OCI-LY7 (cell line): ENCODE measurements around the gene PCDH18. TPM values are rescaled to one million over a fixed set of nuclear protein-coding genes. Genes with fewer than 3 reads are reported as not detected.

Source experiments
- BruUV-seq: library from RNA; stranded (reverse); fragments of 400-500 nt; replicated peaks from 2 replicates; lab custom pipeline; 2021; lab: Mats Ljungman, UMichigan
- CTCF ChIA-PET: fragments of 300-600 bp; sonication (Branson Sonifier 250); formaldehyde crosslinking; loops from one replicate; lab custom pipeline; 2022; ENCODE audit warnings: antibody characterized with exemption; ENCODE audit not compliant: unreplicated experiment; lab: Charles Lee
- POLR2A ChIA-PET: fragments of 300-600 bp; sonication (Branson Sonifier 250); formaldehyde crosslinking; loops from one replicate; lab custom pipeline; 2022; ENCODE audit warnings: antibody characterized with exemption; lab: Charles Lee
- DNase-seq: peaks from one replicate; pipeline ENCODE4 v3.0.0-alpha.2; 2015; ENCODE audit warnings: low spot score
- H2AFZ ChIP-seq: fragments of 200-600 bp; sonication (generic), shearing (Covaris generic); 2 replicates; pipeline ENCODE4 v1.6.1; 2014; ENCODE audit warnings: mild to moderate bottlenecking, antibody characterized with exemption, low read length, moderate library complexity
- H3K27ac ChIP-seq: fragments of 200-600 bp; sonication (generic); 2 replicates; pipeline ENCODE4 v1.5.1; 2014; ENCODE audit warnings: mixed run types, low read depth, mild to moderate bottlenecking, moderate library complexity, low read length, inconsistent platforms; ENCODE audit not compliant: poor library complexity, severe bottlenecking
- H3K36me3 ChIP-seq: fragments of 200-600 bp; sonication (generic); 2 replicates; pipeline ENCODE4 v1.6.1; 2014; ENCODE audit warnings: mild to moderate bottlenecking, antibody characterized with exemption, low read length, moderate library complexity, mixed read lengths; ENCODE audit not compliant: insufficient read depth
- H3K4me1 ChIP-seq: fragments of 200-600 bp; sonication (generic); 2 replicates; pipeline ENCODE4 v1.5.1; 2014; ENCODE audit warnings: mild to moderate bottlenecking, low read length; ENCODE audit not compliant: insufficient read depth, poor library complexity, severe bottlenecking
- H3K4me2 ChIP-seq: fragments of 200-600 bp; sonication (generic); 2 replicates; pipeline ENCODE4 v1.6.1; 2014; ENCODE audit warnings: mild to moderate bottlenecking, low read length
- H3K4me3 ChIP-seq: fragments of 200-600 bp; sonication (generic); 2 replicates; pipeline ENCODE4 v1.5.1; 2014; ENCODE audit warnings: mild to moderate bottlenecking, low read depth, low read length; ENCODE audit not compliant: poor library complexity, severe bottlenecking
- H3K79me2 ChIP-seq: fragments of 200-600 bp; sonication (generic); 2 replicates; pipeline ENCODE4 v1.6.1; 2016; ENCODE audit warnings: low read depth, mild to moderate bottlenecking, low read length, moderate library complexity, mixed read lengths; ENCODE audit not compliant: insufficient read depth
- H3K9me2 ChIP-seq: fragments of 200-600 bp; sonication (generic); 2 replicates; pipeline ENCODE4 v1.6.1; 2016; ENCODE audit warnings: mild to moderate bottlenecking, low read length, mixed read lengths; ENCODE audit not compliant: insufficient read depth
- H3K9me3 ChIP-seq: fragments of 200-600 bp; sonication (generic); 2 replicates; pipeline ENCODE4 v1.6.1; 2014; ENCODE audit warnings: mild to moderate bottlenecking, mixed run types, low read length, mixed read lengths
- H4K20me1 ChIP-seq: fragments of 200-600 bp; sonication (generic); 2 replicates; pipeline ENCODE4 v1.6.1; 2014; ENCODE audit warnings: mild to moderate bottlenecking, antibody characterized with exemption, low read length, moderate library complexity, mixed read lengths; ENCODE audit not compliant: insufficient read depth
- CTCF ChIP-seq: fragments of 200-600 bp; sonication (generic); conservative IDR thresholded peaks from 2 replicates; pipeline ENCODE4 v1.5.1; 2014; ENCODE audit warnings: mild to moderate bottlenecking, antibody characterized with exemption, low read length, moderate library complexity, mixed read lengths
- EZH2phosphoT487 ChIP-seq: fragments of 200-600 bp; sonication (generic); IDR thresholded peaks from 2 replicates; pipeline ENCODE4 v1.6.1; 2018; ENCODE audit warnings: low read depth, borderline replicate concordance, mild to moderate bottlenecking, mixed run types, antibody characterized with exemption, low read length, moderate library complexity, mixed read lengths
- intact Hi-C: fragments of 100-400 bp; cut with micrococcal nuclease; formaldehyde crosslinking; loops from one replicate; pipeline ENCODE4 v1.10.0; 2022; ENCODE audit not compliant: unreplicated experiment
- total RNA-seq, 2 experiments: library from RNA; depleted of rRNA in 1 of 2; stranded (reverse); fragments of >200 nt in 1 of 2; shearing (Covaris generic) in 1 of 2; gene quantifications; 2 replicates each; pipeline ENCODE4 v1.2.3, GENCODE V29; 2014 to 2022

The PCDH18 gene
- total RNA-seq, 2 experiments from 2014 or later, result not detected

- ChIA-PET POLR2A (interaction anchor here (0.7 kb wide), 2 partner anchors 24 to 380 kb away, joined by 3 to 4 read pairs; no protein-coding TSS in a partner anchor), CTCF (no interaction called here)
- Histone ChIP-seq H4K20me1 (no peaks in the 10 kb centered on the region), H3K4me2 (no peak overlapping the region), H3K4me3 (no peak overlapping the region), H3K4me1 (no peaks in the 10 kb centered on the region), H3K9me3 (no peaks in the 10 kb centered on the region), H3K36me3 (no peaks in the 10 kb centered on the region), H3K9me2 (no peaks in the 10 kb centered on the region), H3K79me2 (no peaks in the 10 kb centered on the region), H2AFZ (no peak overlapping the region), H3K27ac (no peak overlapping the region)
- TF ChIP-seq EZH2phosphoT487, result no peak
- no peak for TF ChIP-seq CTCF
- BruUV-seq, result no TSS peak
- DNase-seq, result no peak
- intact Hi-C loops, result no loop called here
These were observed 10.9 kb upstream of the PCDH18 start for GRCh38 chr4:137543198-137543597.

GRCh38 chr4:137541876-137542646 lies 9.8 kb upstream of the PCDH18 start:
- H3K36me3 ChIP-seq, result no peaks in the 10 kb centered on the region
- TF ChIP-seq EZH2phosphoT487, result no peak
- no peak for TF ChIP-seq CTCF
- no TSS peak for BruUV-seq
- H3K27ac ChIP-seq, result no peak overlapping the region
- no peaks in the 10 kb centered on the region for H3K4me1 ChIP-seq
- H3K9me3 ChIP-seq, result no peaks in the 10 kb centered on the region
- no peak overlapping the region for H3K4me2 ChIP-seq
- CTCF ChIA-PET, result no interaction called here
- no peak overlapping the region for H2AFZ ChIP-seq
- H3K4me3 ChIP-seq, result no peak overlapping the region
- H4K20me1 ChIP-seq, result no peaks in the 10 kb centered on the region
- DNase-seq, result no peak
- H3K9me2 ChIP-seq, result no peaks in the 10 kb centered on the region
- POLR2A ChIA-PET, result no interaction called here
- intact Hi-C loops, result no loop called here
- H3K79me2 ChIP-seq, result no peaks in the 10 kb centered on the region

- H3K9me3 ChIP-seq, result no peaks in the 10 kb centered on the region
- H3K4me3 ChIP-seq, result no peak overlapping the region
- intact Hi-C loops, result no loop called here
- TF ChIP-seq CTCF, result no peak
- TF ChIP-seq EZH2phosphoT487, result no peak
- H3K27ac ChIP-seq, result no peak overlapping the region
- no TSS peak for BruUV-seq
- no peak overlapping the region for H3K4me2 ChIP-seq
- H3K79me2 ChIP-seq, result no peaks in the 10 kb centered on the region
- CTCF ChIA-PET, result no interaction called here
- H3K36me3 ChIP-seq, result no peaks in the 10 kb centered on the region
- DNase-seq, result no peak
- no peaks in the 10 kb centered on the region for H3K4me1 ChIP-seq
- no peaks in the 10 kb centered on the region for H3K9me2 ChIP-seq
- H2AFZ ChIP-seq, result no peak overlapping the region
- POLR2A ChIA-PET, result interaction anchor here (0.6 to 1.6 kb wide), 2 partner anchors 12 to 26 kb away, joined by 3 to 5 read pairs; no protein-coding TSS in a partner anchor
- no peaks in the 10 kb centered on the region for H4K20me1 ChIP-seq
These were observed 8.9 kb upstream of the PCDH18 start for GRCh38 chr4:137541181-137541580.
